ENCODE data around the gene CRCP. TPM values are rescaled to one million over a fixed set of nuclear protein-coding genes. Genes with fewer than 3 reads are reported as not detected.

Gene CRCP
- total and polyA plus RNA-seq, 4 donors: 13.0 to 52.6 (median 18.4) TPM

- H3K4me3 ChIP-seq (ENCODE audit: low read depth in 1 of 3, low read length in 3 of 3): no peak overlapping the region
- H3K27me3 ChIP-seq (ENCODE audit: control insufficient read depth in 4 of 4, insufficient read depth in 4 of 4, low read length in 3 of 4): no peaks in the 10 kb centered on the region
- WGBS: 97% methylated on average over 16 of the region's 16 CpGs
- H3K4me1 ChIP-seq (ENCODE audit: control insufficient read depth in 4 of 4, insufficient read depth in 4 of 4, low read length in 3 of 4): peaks cover 0 to 15% (median 6%) of the 10 kb centered on the region in 4 donors
- no peaks in the 10 kb centered on the region for H3K9me3 ChIP-seq (ENCODE audit: control insufficient read depth in 4 of 4, low read length in 3 of 4)
- no peak overlapping the region for H3K9ac ChIP-seq (ENCODE audit: low read depth in 1 of 2, low read length in 2 of 2)
- H3K27ac ChIP-seq (ENCODE audit: low read depth in 1 of 2, low read length in 2 of 2): no peak overlapping the region
- TF ChIP-seq FOXA2 (IDR thresholded peaks at IDR 0.05) (no peak), ATF3 (IDR thresholded peaks at IDR 0.05) (no peak), HNF4G (IDR thresholded peaks at IDR 0.05) (no peak)
- peaks cover 22 to 70% (median 51%) of the 10 kb centered on the region in 4 donors for H3K36me3 ChIP-seq (ENCODE audit: control insufficient read depth in 4 of 4, insufficient read depth in 3 of 4, low read depth in 1 of 4, low read length in 3 of 4)
- no peak for DNase-seq (ENCODE audit: low spot score)
These were observed 31.7 kb upstream of the CRCP start for GRCh38 chr7:66082886-66083415.

- peaks cover 22 to 76% (median 54%) of the 10 kb centered on the region in 4 donors for H3K36me3 ChIP-seq (ENCODE audit: control insufficient read depth in 4 of 4, insufficient read depth in 3 of 4, low read depth in 1 of 4, low read length in 3 of 4)
- H3K4me3 ChIP-seq (ENCODE audit: low read depth in 1 of 3, low read length in 3 of 3): no peak overlapping the region
- DNase-seq (ENCODE audit: low spot score): no peak
- H3K27ac ChIP-seq (ENCODE audit: low read depth in 1 of 2, low read length in 2 of 2): no peak overlapping the region
- peaks cover 0 to 12% (median 2%) of the 10 kb centered on the region in 4 donors for H3K4me1 ChIP-seq (ENCODE audit: control insufficient read depth in 4 of 4, insufficient read depth in 4 of 4, low read length in 3 of 4)
- H3K9me3 ChIP-seq (ENCODE audit: control insufficient read depth in 4 of 4, low read length in 3 of 4): no peaks in the 10 kb centered on the region
- no peak overlapping the region for H3K9ac ChIP-seq (ENCODE audit: low read depth in 1 of 2, low read length in 2 of 2)
- WGBS: 93% methylated on average over 2 of the region's 2 CpGs
- TF ChIP-seq RXRA (IDR thresholded peaks at IDR 0.05) (no peak), JUND (IDR thresholded peaks at IDR 0.05) (no peak), RAD21 (IDR thresholded peaks at IDR 0.05) (no peak), FOXA2 (IDR thresholded peaks at IDR 0.05) (no peak), REST (IDR thresholded peaks at IDR 0.05) (no peak), CTCF (IDR thresholded peaks at IDR 0.05; ENCODE audit: low read depth, low read length, missing input control) (no peak), ATF3 (IDR thresholded peaks at IDR 0.05) (no peak), TAF1 (conservative IDR thresholded peaks at IDR 0.05) (no peak), EGR1 (IDR thresholded peaks at IDR 0.05; ENCODE audit: low read depth in 2 of 2) (no peak), HNF4G (IDR thresholded peaks at IDR 0.05) (no peak), SP1 (IDR thresholded peaks at IDR 0.05) (no peak), ZBTB33 (IDR thresholded peaks at IDR 0.05) (no peak), FOXA1 (IDR thresholded peaks at IDR 0.05) (no peak), HNF4A (conservative IDR thresholded peaks at IDR 0.05) (no peak), MAX (IDR thresholded peaks at IDR 0.05) (no peak), GABPA (IDR thresholded peaks at IDR 0.05 in 1 of 2, conservative IDR thresholded peaks at IDR 0.05 in 1 of 2) (no peak)
- no peaks in the 10 kb centered on the region for H3K27me3 ChIP-seq (ENCODE audit: control insufficient read depth in 4 of 4, insufficient read depth in 4 of 4, low read length in 3 of 4)
These were observed 31.0 kb upstream of the CRCP start for GRCh38 chr7:66083677-66084076.

Measured in liver (tissue), 9 donors.